CD4-positive, alpha-beta T cell (primary cell): ENCODE measurements around the gene NKAPL. TPM values are rescaled to one million over a fixed set of nuclear protein-coding genes. Genes with fewer than 3 reads are reported as not detected.

Source experiments
- ATAC-seq: fragments of 200-7000 bp; cut with Tn5 transposase; one replicate; pipeline ENCODE4 v1.10.0; 2022; ENCODE audit warnings: mild to moderate bottlenecking; ENCODE audit not compliant: poor library complexity
- CTCF ChIA-PET: fragments of 350-600 bp; sonication (Branson Sonifier 250); formaldehyde crosslinking; loops from one replicate; lab custom pipeline; 2021; ENCODE audit warnings: antibody characterized with exemption, inconsistent platforms; lab: Charles Lee
- POLR2A ChIA-PET: fragments of 350-600 bp; sonication (Branson Sonifier 250); formaldehyde crosslinking; loops from one replicate; lab custom pipeline; 2021; ENCODE audit warnings: antibody characterized with exemption, inconsistent platforms; lab: Charles Lee
- DNase-seq, 14 experiments: peaks; one replicate each; pipeline ENCODE4 v3.0.0-alpha.2; 2013 to 2020; ENCODE audit warnings: mixed read lengths in 2 of 14
- H3K27ac ChIP-seq, 2 donors: one replicate each; pipeline versions ENCODE4 v1.5.1 to v1.7.0; 2013; ENCODE audit warnings: low read length in 2 of 2, low read depth in 1 of 2, mild to moderate bottlenecking in 1 of 2
- H3K27me3 ChIP-seq, 2 experiments: 1 replicate in 1 of 2; 2 replicates in 1 of 2; pipeline versions ENCODE4 v1.6.1 to v1.7.0; 2013; ENCODE audit warnings: low read length in 2 of 2, control low read depth in 1 of 2, mild to moderate bottlenecking in 1 of 2, moderate library complexity in 1 of 2; ENCODE audit not compliant: insufficient read depth in 2 of 2, control insufficient read depth in 1 of 2
- H3K36me3 ChIP-seq: one replicate; pipeline ENCODE4 v1.6.1; 2013; ENCODE audit warnings: low read length, control low read depth; ENCODE audit not compliant: insufficient read depth
- H3K4me1 ChIP-seq: one replicate; pipeline ENCODE4 v1.6.1; 2013; ENCODE audit warnings: low read length, control low read depth; ENCODE audit not compliant: insufficient read depth
- H3K4me3 ChIP-seq: one replicate; pipeline ENCODE4 v1.5.1; 2013; ENCODE audit warnings: mild to moderate bottlenecking, low read length, moderate library complexity
- H3K9me3 ChIP-seq, 2 experiments: 1 replicate in 1 of 2; 2 replicates in 1 of 2; pipeline versions ENCODE4 v1.6.1 to v1.7.0; 2013; ENCODE audit warnings: low read length in 2 of 2, mild to moderate bottlenecking in 2 of 2, control low read depth in 1 of 2, moderate library complexity in 1 of 2; ENCODE audit not compliant: control insufficient read depth in 1 of 2, insufficient read depth in 1 of 2
- H3K27ac Mint-ChIP-seq: one replicate; pipeline ENCODE4 v1.8.0; 2020; ENCODE audit warnings: mixed read lengths
- H3K27me3 Mint-ChIP-seq: one replicate; pipeline ENCODE4 v1.8.0; 2021; ENCODE audit warnings: mixed read lengths
- H3K36me3 Mint-ChIP-seq: one replicate; pipeline ENCODE4 v1.8.0; 2021; ENCODE audit warnings: low read depth, mixed read lengths
- H3K4me1 Mint-ChIP-seq: one replicate; pipeline ENCODE4 v1.8.0; 2021; ENCODE audit warnings: low read depth, mixed read lengths
- H3K4me3 Mint-ChIP-seq: one replicate; pipeline ENCODE4 v1.8.0; 2020; ENCODE audit warnings: mild to moderate bottlenecking, mixed read lengths
- H3K9me3 Mint-ChIP-seq: one replicate; pipeline ENCODE4 v1.8.0; 2020; ENCODE audit warnings: mixed read lengths
- CTCF ChIP-seq: fragments of 200-600 bp; IDR thresholded peaks from one replicate; pipeline ENCODE4 v1.8.0; 2022; ENCODE audit warnings: antibody characterized with exemption, mild to moderate bottlenecking
- intact Hi-C, 2 experiments: fragments of 100-400 bp; cut with DNase I in 1 of 2; cut with micrococcal nuclease in 1 of 2; formaldehyde crosslinking; loops; one replicate each; pipeline versions ENCODE4 v1.15.1 to v1.9.0; 2023 to 2025; cut with DNase I, micrococcal nuclease
- total RNA-seq, 174 experiments: library from RNA in 2 of 174; stranded (reverse) in 2 of 174; gene quantifications; one replicate each; pipeline ENCODE4 v1.2.3 and lab custom pipeline; 2021 to 2026

Gene NKAPL
- total RNA-seq, 2 experiments from 2014 or later: not detected

- H3K4me1 Mint-ChIP-seq: peaks cover 12% of the 10 kb centered on the region
- Histone ChIP-seq H3K27me3 (no peaks in the 10 kb centered on the region), H3K4me3 (no peak overlapping the region), H3K4me1 (peaks cover 13% of the 10 kb centered on the region), H3K36me3 (no peaks in the 10 kb centered on the region), H3K9me3 (peaks cover 0 to 7% of the 10 kb centered on the region in 2 experiments), H3K27ac (no peak overlapping the region)
- no peak overlapping the region for H3K27ac Mint-ChIP-seq
- POLR2A ChIA-PET: no interaction called here
- no peak overlapping the region for H3K4me3 Mint-ChIP-seq
- TF ChIP-seq CTCF: no peak
- H3K36me3 Mint-ChIP-seq: peaks cover 2% of the 10 kb centered on the region
- DNase-seq (no peak), ATAC-seq (no peak)
- CTCF ChIA-PET: no interaction called here
- H3K9me3 Mint-ChIP-seq: peaks cover 2% of the 10 kb centered on the region
- peaks cover 15% of the 10 kb centered on the region for H3K27me3 Mint-ChIP-seq
- intact Hi-C loops: no loop called here
These were observed 2.1 kb upstream of the NKAPL start for GRCh38 chr6:28257042-28257441.

DNA sequence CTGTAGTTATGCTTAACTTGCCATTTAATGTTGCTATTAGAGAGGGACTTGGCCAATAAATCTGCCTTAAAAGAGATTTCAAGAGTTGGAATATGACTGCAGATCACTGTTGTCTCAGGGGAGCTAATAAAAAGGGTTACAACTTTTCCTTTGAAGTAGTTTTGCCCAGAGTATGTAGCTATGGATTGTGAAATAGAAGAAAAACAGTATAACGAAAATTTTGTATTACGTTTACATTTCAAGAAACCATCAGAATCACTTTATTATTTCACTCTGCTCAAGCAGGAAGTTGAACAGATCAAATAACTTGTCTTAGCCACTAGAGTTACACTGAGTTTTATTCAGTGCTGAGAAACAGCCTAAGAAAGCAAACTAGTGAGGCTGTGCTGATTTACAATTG, 4.8 kb downstream of the NKAPL start:
- intact Hi-C loops: no loop called here
- TF ChIP-seq CTCF: no peak

GRCh38 chr6:28264834-28265401, 5.8 kb downstream of the NKAPL start:
- intact Hi-C loops: loop anchor here in 1 of 2 experiments (5.0 kb wide), 4 partner anchors 82 to 183 kb away; partner anchors contain the start of genes ZKSCAN3, ZKSCAN8, ZNF165 and ZSCAN12
- H3K9me3 ChIP-seq: no peaks in the 10 kb centered on the region
- H3K36me3 ChIP-seq: no peaks in the 10 kb centered on the region
- ChIA-PET POLR2A (interaction anchor here (1.8 kb wide), 1 partner anchor 13 kb away, joined by 6 read pairs; the partner anchor contains the start of gene ZKSCAN4), CTCF (interaction anchor here (1.8 kb wide), 2 partner anchors 13 to 18 kb away, joined by 4 to 7 read pairs; partner anchors contain the start of gene ZKSCAN4)
- no peak for TF ChIP-seq CTCF
- no peak overlapping the region for H3K27ac ChIP-seq
- no peaks in the 10 kb centered on the region for H3K9me3 Mint-ChIP-seq
- H3K27me3 ChIP-seq: no peaks in the 10 kb centered on the region
- peaks cover 3% of the 10 kb centered on the region for H3K27me3 Mint-ChIP-seq
- no peak for ATAC-seq
- H3K4me1 Mint-ChIP-seq: peaks cover 9% of the 10 kb centered on the region
- no peaks in the 10 kb centered on the region for H3K36me3 Mint-ChIP-seq
- H3K4me3 Mint-ChIP-seq: no peak overlapping the region
- H3K4me3 ChIP-seq: no peak overlapping the region
- peaks cover 8% of the 10 kb centered on the region for H3K4me1 ChIP-seq
- no peak overlapping the region for H3K27ac Mint-ChIP-seq
- no peak for DNase-seq

More for the DNA sequence above, 4.8 kb downstream of the NKAPL start:
- H3K27me3 Mint-ChIP-seq: peaks cover 4% of the 10 kb centered on the region
- peaks cover 0 to 6% of the 10 kb centered on the region in 2 experiments for H3K9me3 ChIP-seq
- POLR2A ChIA-PET: interaction anchor here (1.3 to 1.8 kb wide), 2 partner anchors 12 to 73 kb away, joined by 6 to 7 read pairs; partner anchors contain the start of genes ZKSCAN4 and ZSCAN31
- CTCF ChIA-PET: interaction anchor here (1.8 kb wide), 2 partner anchors 12 to 17 kb away, joined by 4 to 7 read pairs; partner anchors contain the start of gene ZKSCAN4
- H3K27ac Mint-ChIP-seq: no peak overlapping the region
- no peaks in the 10 kb centered on the region for H3K9me3 Mint-ChIP-seq
- H3K4me3 Mint-ChIP-seq: peak overlapping the region; percentile 0
- no peak overlapping the region for H3K27ac ChIP-seq
- H3K36me3 Mint-ChIP-seq: no peaks in the 10 kb centered on the region
- no peak overlapping the region for H3K4me3 ChIP-seq
- no peaks in the 10 kb centered on the region for H3K36me3 ChIP-seq
- H3K4me1 ChIP-seq: peaks cover 13% of the 10 kb centered on the region
- ATAC-seq (no peak), DNase-seq (no peak)
- H3K27me3 ChIP-seq: no peaks in the 10 kb centered on the region
- H3K4me1 Mint-ChIP-seq: peaks cover 9% of the 10 kb centered on the region
